Breast epithelium (tissue), 3 donors: ENCODE results near the gene PRCC.

Experiments used
- POLR2A ChIP-seq: fragments of 450-650 bp; IDR thresholded peaks from one replicate; pipeline ENCODE4 v1.6.1; 2016; ENCODE audit warnings: antibody characterized with exemption, mild to moderate bottlenecking, moderate library complexity
- POLR2AphosphoS5 ChIP-seq, 3 donors: sonication (generic); formaldehyde crosslinking; IDR thresholded peaks; one replicate each; pipeline ENCODE4 v1.6.1; 2017; ENCODE audit warnings: antibody characterized with exemption in 3 of 3
- TF ChIP-seq, protein P1 (sequence below), 3 donors: fragments of 450-650 bp; IDR thresholded peaks; one replicate each; pipeline ENCODE4 v1.5.1; 2016 to 2017; ENCODE audit warnings: antibody characterized with exemption in 3 of 3, mild to moderate bottlenecking in 3 of 3, moderate library complexity in 3 of 3

- TF ChIP-seq POLR2A (no peak), POLR2AphosphoS5 (IDR thresholded peaks at IDR 0.05) (no peak)
- TF ChIP-seq, protein P1, sequence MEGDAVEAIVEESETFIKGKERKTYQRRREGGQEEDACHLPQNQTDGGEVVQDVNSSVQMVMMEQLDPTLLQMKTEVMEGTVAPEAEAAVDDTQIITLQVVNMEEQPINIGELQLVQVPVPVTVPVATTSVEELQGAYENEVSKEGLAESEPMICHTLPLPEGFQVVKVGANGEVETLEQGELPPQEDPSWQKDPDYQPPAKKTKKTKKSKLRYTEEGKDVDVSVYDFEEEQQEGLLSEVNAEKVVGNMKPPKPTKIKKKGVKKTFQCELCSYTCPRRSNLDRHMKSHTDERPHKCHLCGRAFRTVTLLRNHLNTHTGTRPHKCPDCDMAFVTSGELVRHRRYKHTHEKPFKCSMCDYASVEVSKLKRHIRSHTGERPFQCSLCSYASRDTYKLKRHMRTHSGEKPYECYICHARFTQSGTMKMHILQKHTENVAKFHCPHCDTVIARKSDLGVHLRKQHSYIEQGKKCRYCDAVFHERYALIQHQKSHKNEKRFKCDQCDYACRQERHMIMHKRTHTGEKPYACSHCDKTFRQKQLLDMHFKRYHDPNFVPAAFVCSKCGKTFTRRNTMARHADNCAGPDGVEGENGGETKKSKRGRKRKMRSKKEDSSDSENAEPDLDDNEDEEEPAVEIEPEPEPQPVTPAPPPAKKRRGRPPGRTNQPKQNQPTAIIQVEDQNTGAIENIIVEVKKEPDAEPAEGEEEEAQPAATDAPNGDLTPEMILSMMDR (IDR thresholded peaks at IDR 0.05) = no peak
These were observed 11.8 kb upstream of the PRCC start for GRCh38 chr1:156755527-156755950.
